GM12892 (cell line): ENCODE measurements around the gene TBX15.

ENCODE experiments used
- POLR2A ChIP-seq: IDR thresholded peaks from 2 replicates; pipeline ENCODE4 v1.6.1; 2011; ENCODE audit warnings: low read depth, low read length, control low read depth
- POLR2AphosphoS5 ChIP-seq: IDR thresholded peaks from 2 replicates; pipeline ENCODE4 v1.6.1; 2011; ENCODE audit warnings: low read depth, low read length, control low read depth

DNA sequence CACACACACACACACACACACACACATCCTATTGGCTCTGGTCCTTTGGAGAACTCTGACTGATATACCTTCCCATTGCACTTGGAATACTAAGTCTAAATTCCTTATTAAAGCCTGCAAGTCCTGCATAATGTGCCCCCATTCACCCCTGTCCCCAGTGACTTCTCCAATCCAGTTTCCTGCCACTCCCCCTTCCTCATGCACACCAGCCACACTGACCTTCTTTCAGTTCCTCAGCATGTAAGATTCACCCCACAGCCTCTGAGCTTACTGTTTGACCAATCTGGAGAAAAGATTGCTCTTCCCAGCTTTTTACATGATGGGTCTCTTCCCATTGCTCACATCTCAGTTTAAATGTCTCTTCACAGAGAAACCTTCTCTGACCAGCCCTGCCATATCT lies 146.6 kb downstream of the TBX15 start:
- TF ChIP-seq POLR2A (no peak), POLR2AphosphoS5 (no peak)
